ENCODE measurements around the gene IL4R. TPM values are rescaled to one million over a fixed set of nuclear protein-coding genes. Genes with fewer than 3 reads are reported as not detected.

The IL4R gene
- total RNA-seq, 1 donor from 2014 or later = 9.6 TPM

DNA sequence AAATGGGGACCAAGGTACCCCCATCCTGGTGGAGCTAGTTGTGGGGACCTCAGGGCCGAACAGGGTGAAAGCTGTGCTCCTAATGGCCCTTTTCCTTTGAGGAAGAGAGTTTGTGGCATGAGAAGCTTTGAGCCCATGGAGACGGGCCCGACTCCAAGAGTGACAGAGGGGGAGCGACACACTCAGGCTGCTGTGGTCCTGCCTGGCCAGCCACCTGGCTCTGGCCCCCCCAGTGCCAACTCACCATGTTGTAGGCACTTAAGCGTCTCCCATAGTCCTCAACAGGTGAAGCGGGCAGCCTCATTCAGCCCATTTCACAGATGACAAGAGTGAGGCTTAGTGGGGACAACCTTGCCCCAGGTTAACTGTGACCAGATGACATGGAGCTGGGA lies 89.8 kb downstream of the IL4R start:
- H4K20me1 ChIP-seq (ENCODE audit: low read depth) = no peaks in the 10 kb centered on the region
- peaks cover 9% of the 10 kb centered on the region for H3K27me3 Mint-ChIP-seq (ENCODE audit: insufficient read depth, low read depth)
- no peaks in the 10 kb centered on the region for H3K36me3 Mint-ChIP-seq

DNA sequence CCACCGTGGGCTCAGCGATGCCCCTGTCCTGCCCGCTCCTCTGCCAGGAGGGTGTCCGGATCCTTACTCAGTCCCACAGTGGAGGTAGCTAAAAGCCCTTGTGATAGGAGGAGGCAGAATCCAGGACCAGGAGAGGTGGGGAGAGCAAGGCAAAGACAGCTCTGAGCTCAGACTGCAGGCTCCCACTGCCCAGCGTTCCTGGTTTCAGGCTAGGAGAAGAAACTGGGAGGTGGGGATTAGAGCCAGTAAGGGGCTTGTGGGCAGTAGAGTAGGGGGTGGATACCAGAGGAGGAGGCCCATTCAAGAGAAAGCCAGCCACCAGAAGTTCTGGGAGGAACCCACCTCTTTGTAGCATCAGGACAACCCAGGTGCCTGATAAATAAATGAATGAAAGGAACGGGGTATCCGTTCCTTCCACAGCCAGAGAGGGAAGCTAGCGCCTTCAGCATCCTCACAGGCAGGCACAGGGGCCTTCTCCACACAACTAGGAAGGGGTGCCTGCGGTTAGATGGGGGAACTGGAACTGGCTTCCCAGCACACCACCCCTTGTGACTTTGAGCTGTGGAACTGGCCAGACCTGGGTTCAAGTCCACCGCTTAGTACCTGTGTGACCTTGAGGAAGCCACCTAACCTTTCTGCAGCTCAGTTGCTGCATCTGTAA lies 90.5 kb downstream of the IL4R start:
- Histone ChIP-seq H3K36me3 (no peaks in the 10 kb centered on the region), H3K9ac (no peak overlapping the region), H3K27ac (no peak overlapping the region), H3K27me3 (no peaks in the 10 kb centered on the region), H3K4me2 (no peak overlapping the region), H3K79me2 (ENCODE audit: low read depth) (no peaks in the 10 kb centered on the region), H2AFZ (replicated peaks) (no peak overlapping the region), H4K20me1 (ENCODE audit: low read depth) (no peaks in the 10 kb centered on the region), H3K9me3 (ENCODE audit: low read depth) (no peaks in the 10 kb centered on the region), H3K4me1 (no peaks in the 10 kb centered on the region), H3F3A (ENCODE audit: low read depth) (no peaks in the 10 kb centered on the region), H3K4me3 (no peak overlapping the region)
- peaks cover 9% of the 10 kb centered on the region for H3K27me3 Mint-ChIP-seq (ENCODE audit: insufficient read depth, low read depth)
- no peak overlapping the region for H3K4me3 Mint-ChIP-seq
- peak overlapping the region; percentile 50 for H3K27ac Mint-ChIP-seq
- TF ChIP-seq, protein P1, sequence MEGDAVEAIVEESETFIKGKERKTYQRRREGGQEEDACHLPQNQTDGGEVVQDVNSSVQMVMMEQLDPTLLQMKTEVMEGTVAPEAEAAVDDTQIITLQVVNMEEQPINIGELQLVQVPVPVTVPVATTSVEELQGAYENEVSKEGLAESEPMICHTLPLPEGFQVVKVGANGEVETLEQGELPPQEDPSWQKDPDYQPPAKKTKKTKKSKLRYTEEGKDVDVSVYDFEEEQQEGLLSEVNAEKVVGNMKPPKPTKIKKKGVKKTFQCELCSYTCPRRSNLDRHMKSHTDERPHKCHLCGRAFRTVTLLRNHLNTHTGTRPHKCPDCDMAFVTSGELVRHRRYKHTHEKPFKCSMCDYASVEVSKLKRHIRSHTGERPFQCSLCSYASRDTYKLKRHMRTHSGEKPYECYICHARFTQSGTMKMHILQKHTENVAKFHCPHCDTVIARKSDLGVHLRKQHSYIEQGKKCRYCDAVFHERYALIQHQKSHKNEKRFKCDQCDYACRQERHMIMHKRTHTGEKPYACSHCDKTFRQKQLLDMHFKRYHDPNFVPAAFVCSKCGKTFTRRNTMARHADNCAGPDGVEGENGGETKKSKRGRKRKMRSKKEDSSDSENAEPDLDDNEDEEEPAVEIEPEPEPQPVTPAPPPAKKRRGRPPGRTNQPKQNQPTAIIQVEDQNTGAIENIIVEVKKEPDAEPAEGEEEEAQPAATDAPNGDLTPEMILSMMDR (IDR thresholded peaks at IDR 0.05) = no peak
- no peak for TF ChIP-seq EZH2phosphoT487 (IDR thresholded peaks at IDR 0.05)
- TF ChIP-seq EZH2 (IDR thresholded peaks at IDR 0.05) = no peak
- DNase-seq (ENCODE audit: low spot score) = no peak
- H3K36me3 Mint-ChIP-seq = no peaks in the 10 kb centered on the region
- H3K9me3 Mint-ChIP-seq = no peaks in the 10 kb centered on the region
- peaks cover 13% of the 10 kb centered on the region for H3K4me1 Mint-ChIP-seq

More for the DNA sequence above, 89.8 kb downstream of the IL4R start:
- TF ChIP-seq EZH2phosphoT487 (IDR thresholded peaks at IDR 0.05) (no peak), EZH2 (IDR thresholded peaks at IDR 0.05) (no peak)
- Histone ChIP-seq H3K9ac (no peak overlapping the region), H2AFZ (replicated peaks) (no peak overlapping the region), H3K9me3 (ENCODE audit: low read depth) (no peaks in the 10 kb centered on the region), H3K4me3 (no peak overlapping the region), H3K36me3 (no peaks in the 10 kb centered on the region), H3K27ac (no peak overlapping the region), H3K4me2 (no peak overlapping the region), H3K4me1 (no peaks in the 10 kb centered on the region), H3K79me2 (ENCODE audit: low read depth) (no peaks in the 10 kb centered on the region), H3F3A (ENCODE audit: low read depth) (no peaks in the 10 kb centered on the region), H3K27me3 (no peaks in the 10 kb centered on the region)
- H3K4me3 Mint-ChIP-seq = no peak overlapping the region
- no peak for DNase-seq (ENCODE audit: low spot score)
- peaks cover 13% of the 10 kb centered on the region for H3K4me1 Mint-ChIP-seq
- H3K9me3 Mint-ChIP-seq = no peaks in the 10 kb centered on the region
- no peak overlapping the region for H3K27ac Mint-ChIP-seq

DNA sequence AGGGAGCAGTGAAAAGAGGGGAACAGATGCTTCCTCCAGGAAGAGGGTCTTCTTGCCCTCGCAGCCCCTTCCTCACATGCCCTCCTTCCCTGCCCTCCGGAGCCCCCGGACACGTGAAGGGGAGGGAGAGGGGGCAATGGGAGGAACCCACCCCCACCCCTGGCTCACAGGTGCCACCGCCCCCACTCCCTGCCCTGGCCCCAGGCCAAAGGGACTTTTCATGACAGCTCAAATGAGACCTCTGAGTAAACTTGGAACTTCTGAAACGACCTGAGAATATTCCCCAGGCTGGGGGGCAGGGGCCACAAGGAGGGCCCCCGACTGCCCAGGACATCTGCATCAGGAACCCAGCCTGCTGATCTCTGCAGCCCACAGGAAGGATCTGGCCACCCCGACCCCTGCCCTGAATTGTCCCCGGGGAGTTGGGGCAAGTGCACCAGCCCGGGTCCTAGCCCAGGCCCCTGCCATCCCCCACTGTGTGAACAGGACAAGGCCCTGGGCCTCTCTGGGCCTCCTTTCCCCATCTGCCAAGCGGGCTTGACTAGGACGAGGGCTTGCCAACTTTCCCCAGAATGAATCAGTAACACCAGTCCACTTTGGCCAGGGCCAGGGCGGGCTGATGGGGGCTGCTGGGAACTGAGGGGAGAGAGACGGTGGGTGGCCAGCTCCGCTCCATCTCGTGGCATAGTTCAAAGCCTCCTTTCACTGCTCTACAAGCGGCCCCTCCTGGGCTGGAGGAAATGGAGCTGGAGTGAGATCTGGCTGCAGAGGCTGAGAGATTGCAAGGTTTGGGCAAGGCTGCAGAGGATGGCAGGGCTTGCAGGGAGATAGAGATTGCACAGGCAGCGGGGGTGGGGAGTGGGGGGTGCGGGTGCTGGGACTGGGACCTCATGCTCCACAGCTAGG lies 92.0 kb downstream of the IL4R start:
- no peaks in the 10 kb centered on the region for H3K27me3 ChIP-seq
- H3K4me1 ChIP-seq = no peaks in the 10 kb centered on the region
- H3K36me3 ChIP-seq = no peaks in the 10 kb centered on the region
- H4K20me1 ChIP-seq (ENCODE audit: low read depth) = no peaks in the 10 kb centered on the region
- no peak overlapping the region for H2AFZ ChIP-seq (replicated peaks)
- Mint-ChIP-seq H3K27ac (no peak overlapping the region), H3K36me3 (no peaks in the 10 kb centered on the region), H3K9me3 (peaks cover 2% of the 10 kb centered on the region), H3K4me3 (no peak overlapping the region), H3K27me3 (ENCODE audit: insufficient read depth, low read depth) (peaks cover 9% of the 10 kb centered on the region), H3K4me1 (peaks cover 13% of the 10 kb centered on the region)
- DNase-seq (ENCODE audit: low spot score) = no peak
- H3K4me3 ChIP-seq = no peak overlapping the region
- no peaks in the 10 kb centered on the region for H3K9me3 ChIP-seq (ENCODE audit: low read depth)
- H3K4me2 ChIP-seq = no peak overlapping the region
- no peaks in the 10 kb centered on the region for H3F3A ChIP-seq (ENCODE audit: low read depth)
- no peak for TF ChIP-seq EZH2 (IDR thresholded peaks at IDR 0.05)
- TF ChIP-seq, protein P1 (IDR thresholded peaks at IDR 0.05) = no peak
- TF ChIP-seq EZH2phosphoT487 (IDR thresholded peaks at IDR 0.05) = no peak
- H3K79me2 ChIP-seq (ENCODE audit: low read depth) = no peaks in the 10 kb centered on the region
- H3K27ac ChIP-seq = no peak overlapping the region
- H3K9ac ChIP-seq = no peak overlapping the region
